IMR-90 (cell line): ENCODE data around the gene ADAMTSL2. TPM values are rescaled to one million over a fixed set of nuclear protein-coding genes. Genes with fewer than 3 reads are reported as not detected.

Source experiments
- ATAC-seq: fragments of 200-7000 bp; cut with Tn5 transposase; 2 replicates; pipeline ENCODE4 v1.9.1; 2020; ENCODE audit warnings: low read depth, mild to moderate bottlenecking, moderate library complexity
- BruUV-seq: library from RNA; stranded (reverse); fragments of 400-500 nt; replicated peaks from 2 replicates; lab custom pipeline; 2021; lab: Mats Ljungman, UMichigan
- CTCF ChIA-PET: fragments of 300-600 bp; formaldehyde crosslinking; extraction: SDS; loops from one replicate; lab custom pipeline; 2021; ENCODE audit warnings: antibody characterized with exemption; lab: Yijun Ruan, JAX
- POLR2A ChIA-PET: fragments of 300-600 bp; sonication (Branson Sonifier 250); formaldehyde crosslinking; loops from one replicate; lab custom pipeline; 2022; ENCODE audit warnings: antibody characterized with exemption; ENCODE audit not compliant: unreplicated experiment; lab: Charles Lee
- DNase-seq: peaks from one replicate; pipeline ENCODE4 v3.0.0; 2013
- H2AFZ ChIP-seq: replicated peaks from 2 replicates; pipeline ENCODE3; 2013; ENCODE audit warnings: low read length, mild to moderate bottlenecking; ENCODE audit not compliant: poor library complexity
- H2AK5ac ChIP-seq: 2 replicates; pipeline ENCODE4 v1.6.1; 2013; ENCODE audit warnings: low read depth, low read length, inconsistent platforms
- H2AK9ac ChIP-seq: replicated peaks from 2 replicates; pipeline ENCODE3; 2013; ENCODE audit warnings: mild to moderate bottlenecking, low read depth, low read length, moderate library complexity; ENCODE audit not compliant: poor library complexity
- H2BK120ac ChIP-seq: 2 replicates; pipeline ENCODE4 v1.6.1; 2013; ENCODE audit warnings: low read depth, low read length, inconsistent platforms
- H2BK15ac ChIP-seq: 3 replicates; pipeline ENCODE4 v1.6.1; 2013; ENCODE audit warnings: low read depth, low read length, inconsistent platforms
- H2BK20ac ChIP-seq: 2 replicates; pipeline ENCODE4 v1.6.1; 2013; ENCODE audit warnings: low read depth, mild to moderate bottlenecking, inconsistent platforms, low read length, moderate library complexity
- H2BK5ac ChIP-seq: 2 replicates; pipeline ENCODE4 v1.6.1; 2013; ENCODE audit warnings: mild to moderate bottlenecking, low read depth, low read length, inconsistent platforms; ENCODE audit not compliant: poor library complexity, severe bottlenecking
- H3K14ac ChIP-seq: replicated peaks from 2 replicates; pipeline ENCODE4 v1.6.1; 2013; ENCODE audit warnings: low read depth, low read length, inconsistent platforms
- H3K18ac ChIP-seq: 2 replicates; pipeline ENCODE4 v1.6.1; 2013; ENCODE audit warnings: low read depth, low read length, control low read depth
- H3K23ac ChIP-seq: 2 replicates; pipeline ENCODE4 v1.6.1; 2013; ENCODE audit warnings: low read depth, low read length, inconsistent platforms
- H3K27ac ChIP-seq: 2 replicates; pipeline ENCODE4 v1.5.1; 2013; ENCODE audit warnings: mild to moderate bottlenecking, control low read depth, low read length; ENCODE audit not compliant: insufficient read depth
- H3K27me3 ChIP-seq: 2 replicates; pipeline ENCODE4 v1.6.1; 2013; ENCODE audit warnings: low read length; ENCODE audit not compliant: control insufficient read depth, insufficient read depth
- H3K36me3 ChIP-seq: 2 replicates; pipeline ENCODE4 v1.6.1; 2013; ENCODE audit warnings: low read length, mixed read lengths; ENCODE audit not compliant: control insufficient read depth, insufficient read depth
- H3K4ac ChIP-seq: 2 replicates; pipeline ENCODE4 v1.6.1; 2013; ENCODE audit warnings: low read depth, low read length, inconsistent platforms
- H3K4me1 ChIP-seq: 2 replicates; pipeline ENCODE4 v1.6.1; 2013; ENCODE audit warnings: low read length, mixed read lengths; ENCODE audit not compliant: control insufficient read depth, insufficient read depth
- H3K4me2 ChIP-seq: 2 replicates; pipeline ENCODE4 v1.6.1; 2013; ENCODE audit warnings: low read depth, mild to moderate bottlenecking, control low read depth, low read length, moderate library complexity
- H3K4me3 ChIP-seq: 2 replicates; pipeline ENCODE4 v1.5.1; 2013; ENCODE audit warnings: low read depth, mild to moderate bottlenecking, control low read depth, low read length, moderate library complexity; ENCODE audit not compliant: insufficient read depth
- H3K56ac ChIP-seq: 2 replicates; pipeline ENCODE4 v1.6.1; 2013; ENCODE audit warnings: low read length, inconsistent platforms; ENCODE audit not compliant: insufficient read depth; ENCODE audit errors: extremely low read depth
- H3K79me1 ChIP-seq, 2 experiments: 2 replicates each; pipeline ENCODE4 v1.6.1; 2013; ENCODE audit warnings: low read length in 2 of 2, inconsistent platforms in 1 of 2, low read depth in 1 of 2
- H3K9ac ChIP-seq: 2 replicates; pipeline ENCODE4 v1.6.1; 2013; ENCODE audit warnings: low read depth, low read length, control low read depth
- H3K9me1 ChIP-seq: 2 replicates; pipeline ENCODE4 v1.6.1; 2013; ENCODE audit warnings: low read length, inconsistent platforms; ENCODE audit not compliant: insufficient read depth
- H3K9me3 ChIP-seq: 2 replicates; pipeline ENCODE4 v1.6.1; 2013; ENCODE audit warnings: low read length; ENCODE audit not compliant: control insufficient read depth, insufficient read depth
- H4K20me1 ChIP-seq: 2 replicates; pipeline ENCODE4 v1.6.1; 2013; ENCODE audit warnings: low read length, inconsistent platforms; ENCODE audit not compliant: insufficient read depth
- H4K5ac ChIP-seq: 2 replicates; pipeline ENCODE4 v1.6.1; 2013; ENCODE audit warnings: mild to moderate bottlenecking, low read depth, low read length, control low read depth
- H4K8ac ChIP-seq, 2 experiments: 2 replicates each; pipeline ENCODE4 v1.6.1; 2013; ENCODE audit warnings: low read depth in 2 of 2, low read length in 2 of 2, control low read depth in 1 of 2, inconsistent platforms in 1 of 2
- H4K91ac ChIP-seq: 2 replicates; pipeline ENCODE4 v1.6.1; 2013; ENCODE audit warnings: low read depth, low read length, inconsistent platforms; ENCODE audit not compliant: insufficient read depth
- MAZ ChIP-seq: IDR thresholded peaks from 2 replicates; pipeline ENCODE4 v1.6.1; 2012; ENCODE audit warnings: low read depth, mild to moderate bottlenecking, low read length, improper control_type of control experiment, moderate library complexity, borderline replicate concordance
- POLR2A ChIP-seq: IDR thresholded peaks from 2 replicates; pipeline ENCODE4 v1.6.1; 2012; ENCODE audit warnings: mild to moderate bottlenecking, low read depth, low read length
- RCOR1 ChIP-seq: IDR thresholded peaks from 2 replicates; pipeline ENCODE4 v1.6.1; 2012; ENCODE audit warnings: mild to moderate bottlenecking, low read length, improper control_type of control experiment; ENCODE audit not compliant: insufficient replicate concordance
- WGBS, 2 experiments: methylation state at CpG; one replicate each; pipeline versions ENCODE4 v1.1.5 to v1.1.7; 2013; ENCODE audit warnings: missing lambda C conversion rate in 2 of 2; ENCODE audit not compliant: insufficient read length in 1 of 2; ENCODE audit errors: extremely low coverage in 2 of 2; 5-methylcytosine and 5-hydroxymethylcytosine counted together
- dilution Hi-C: fragments of 300-500 bp; cut with HindIII; formaldehyde crosslinking; loops from one replicate; pipeline ENCODE4 v1.14.3; 2018; ENCODE audit warnings: low sequenced_read_pairs; ENCODE audit not compliant: unreplicated experiment
- in situ Hi-C: fragments of 300-500 bp; cut with MboI; formaldehyde crosslinking; loops from 3 replicates; pipeline ENCODE4 v1.14.3; 2019; ENCODE audit warnings: low sequenced_read_pairs, inconsistent platforms, mixed read lengths
- intact Hi-C: fragments of 100-400 bp; cut with micrococcal nuclease; formaldehyde crosslinking; loops from 2 replicates; pipeline ENCODE4 v1.10.0; 2022
- polyA plus RNA-seq, 3 experiments: library from polyadenylated mRNA; depleted of rRNA; stranded (reverse); fragments of >200 nt; gene quantifications; 2 replicates each; pipeline ENCODE4 v1.2.3, GENCODE V29; 2012; ENCODE audit warnings: low replicate concordance in 1 of 3
- total RNA-seq: library from RNA; depleted of rRNA; stranded (reverse); fragments of >200 nt; gene quantifications from 2 replicates; pipeline ENCODE4 v1.2.3, GENCODE V29; 2012

ADAMTSL2 gene
- total and polyA plus RNA-seq, 2 of the 4 experiments (the other 2 are of a cell fraction), result not detected

DNA sequence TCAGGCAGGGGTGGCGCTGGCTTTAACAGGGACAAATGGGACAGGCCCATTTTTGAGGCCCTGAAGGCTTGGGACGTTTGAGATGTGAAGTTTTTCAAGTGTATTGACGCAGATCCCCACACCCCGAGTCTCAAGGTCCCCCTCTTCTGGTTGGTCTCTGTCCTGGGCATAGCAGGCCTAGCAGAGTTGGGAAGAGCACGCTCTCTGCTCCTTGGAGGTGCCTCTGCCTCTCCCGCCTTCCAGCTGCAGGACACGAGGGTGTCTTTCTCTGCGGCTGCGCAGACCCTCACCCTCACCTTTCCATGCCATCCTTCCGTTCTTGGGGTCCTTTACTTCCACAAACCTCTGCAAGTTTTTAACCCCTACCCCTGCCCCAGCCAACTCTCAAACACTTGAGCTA is 18.6 kb downstream of the ADAMTSL2 start:
- no peak for TF ChIP-seq POLR2A
- no peak for TF ChIP-seq RCOR1
- no peak for TF ChIP-seq MAZ
- CTCF ChIA-PET, result no interaction called here

More for the DNA sequence above, 18.6 kb downstream of the ADAMTSL2 start:
- no peak overlapping the region for H4K8ac ChIP-seq
- no peak overlapping the region for H2BK20ac ChIP-seq
- H2BK15ac ChIP-seq, result no peak overlapping the region
- no peak overlapping the region for H3K4ac ChIP-seq
- no peak overlapping the region for H2AK9ac ChIP-seq
- no peak overlapping the region for H2AK5ac ChIP-seq
- no peak overlapping the region for H3K27ac ChIP-seq
- no peak overlapping the region for H2BK120ac ChIP-seq
- peaks cover 6% of the 10 kb centered on the region for H3K4me1 ChIP-seq
- no peaks in the 10 kb centered on the region for H3K9me3 ChIP-seq
- H3K79me1 ChIP-seq, result no peaks in the 10 kb centered on the region
- 85% methylated on average over 4 of the region's 10 CpGs; no CpG with 5 or more reads in 1 of the 2 experiments for WGBS, 2 experiments
- no peaks in the 10 kb centered on the region for H3K9me1 ChIP-seq
- H3K23ac ChIP-seq, result no peak overlapping the region
- H3K36me3 ChIP-seq, result no peaks in the 10 kb centered on the region
- H4K20me1 ChIP-seq, result no peaks in the 10 kb centered on the region; the same call in 1 of the 2 replicates
- no peak overlapping the region for H3K56ac ChIP-seq
- dilution Hi-C loops (no loop called here), intact Hi-C loops (no loop called here), in situ Hi-C loops (no loop called here)
- no peak overlapping the region for H3K9ac ChIP-seq
- H2AFZ ChIP-seq, result no peak overlapping the region
- no peak overlapping the region for H3K14ac ChIP-seq
- H3K4me3 ChIP-seq, result no peak overlapping the region
- ATAC-seq, result no peak
- no peak overlapping the region for H4K91ac ChIP-seq
- no peak overlapping the region for H4K5ac ChIP-seq
- H3K27me3 ChIP-seq, result peaks cover 28% of the 10 kb centered on the region
- no peak overlapping the region for H3K18ac ChIP-seq
- H3K4me2 ChIP-seq, result no peak overlapping the region
- H2BK5ac ChIP-seq, result no peak overlapping the region
- no peak for DNase-seq
- BruUV-seq, result no TSS peak
- POLR2A ChIA-PET, result no interaction called here
